Coronary artery (tissue), 2 donors: Measurements from ENCODE around the gene TMEM248.

Source experiments
- DNase-seq: peaks from one replicate; pipeline ENCODE4 v3.0.0-alpha.2; 2017; ENCODE audit warnings: low spot score
- H3K27ac ChIP-seq, 2 donors: fragments of 200-600 bp; sonication (generic); one replicate each; pipeline ENCODE4 v1.5.1; 2016 to 2019
- H3K4me3 ChIP-seq: fragments of 200-600 bp; sonication (generic); 2 replicates; pipeline ENCODE4 v1.5.1; 2016; ENCODE audit warnings: mild to moderate bottlenecking, moderate library complexity
- TF ChIP-seq, protein P1 (sequence below): fragments of 200-600 bp; sonication (generic); IDR thresholded peaks from one replicate; pipeline ENCODE4 v1.5.1; 2019; ENCODE audit warnings: antibody characterized with exemption

Gene TMEM248

DNA sequence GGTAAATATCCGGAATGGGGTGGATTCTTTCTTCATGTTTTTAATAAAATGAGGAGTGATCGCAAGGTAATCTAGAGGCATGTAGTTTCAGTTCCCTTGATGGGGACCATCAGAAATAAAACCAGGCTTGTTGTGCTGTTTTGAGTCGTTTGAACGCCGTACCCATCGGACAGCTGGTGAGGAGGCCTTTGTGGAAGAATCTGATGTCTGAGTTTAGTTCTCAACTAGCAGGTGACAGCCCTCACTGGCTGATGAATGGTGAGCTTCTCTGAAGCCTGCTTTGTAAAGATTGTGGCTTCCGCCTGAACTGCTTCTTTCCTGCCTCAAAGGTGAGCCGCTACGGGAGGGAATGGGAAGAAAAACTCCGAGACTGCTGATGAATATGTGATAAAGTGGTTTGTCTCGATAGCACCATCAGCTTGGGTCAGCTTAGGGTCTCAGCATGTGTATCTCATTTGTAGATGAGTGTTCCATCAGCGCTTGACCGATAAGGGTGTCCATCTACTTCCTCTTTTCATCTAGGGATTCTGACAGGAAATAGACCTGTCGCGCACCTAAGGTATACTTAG, 977 bp downstream of the TMEM248 start:
- H3K27ac ChIP-seq = peak overlapping the region; percentile 72 to 93
- H3K4me3 ChIP-seq = peak overlapping the region; percentile 100
- DNase-seq = no peak
- TF ChIP-seq, protein P1, sequence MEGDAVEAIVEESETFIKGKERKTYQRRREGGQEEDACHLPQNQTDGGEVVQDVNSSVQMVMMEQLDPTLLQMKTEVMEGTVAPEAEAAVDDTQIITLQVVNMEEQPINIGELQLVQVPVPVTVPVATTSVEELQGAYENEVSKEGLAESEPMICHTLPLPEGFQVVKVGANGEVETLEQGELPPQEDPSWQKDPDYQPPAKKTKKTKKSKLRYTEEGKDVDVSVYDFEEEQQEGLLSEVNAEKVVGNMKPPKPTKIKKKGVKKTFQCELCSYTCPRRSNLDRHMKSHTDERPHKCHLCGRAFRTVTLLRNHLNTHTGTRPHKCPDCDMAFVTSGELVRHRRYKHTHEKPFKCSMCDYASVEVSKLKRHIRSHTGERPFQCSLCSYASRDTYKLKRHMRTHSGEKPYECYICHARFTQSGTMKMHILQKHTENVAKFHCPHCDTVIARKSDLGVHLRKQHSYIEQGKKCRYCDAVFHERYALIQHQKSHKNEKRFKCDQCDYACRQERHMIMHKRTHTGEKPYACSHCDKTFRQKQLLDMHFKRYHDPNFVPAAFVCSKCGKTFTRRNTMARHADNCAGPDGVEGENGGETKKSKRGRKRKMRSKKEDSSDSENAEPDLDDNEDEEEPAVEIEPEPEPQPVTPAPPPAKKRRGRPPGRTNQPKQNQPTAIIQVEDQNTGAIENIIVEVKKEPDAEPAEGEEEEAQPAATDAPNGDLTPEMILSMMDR = no peak

DNA sequence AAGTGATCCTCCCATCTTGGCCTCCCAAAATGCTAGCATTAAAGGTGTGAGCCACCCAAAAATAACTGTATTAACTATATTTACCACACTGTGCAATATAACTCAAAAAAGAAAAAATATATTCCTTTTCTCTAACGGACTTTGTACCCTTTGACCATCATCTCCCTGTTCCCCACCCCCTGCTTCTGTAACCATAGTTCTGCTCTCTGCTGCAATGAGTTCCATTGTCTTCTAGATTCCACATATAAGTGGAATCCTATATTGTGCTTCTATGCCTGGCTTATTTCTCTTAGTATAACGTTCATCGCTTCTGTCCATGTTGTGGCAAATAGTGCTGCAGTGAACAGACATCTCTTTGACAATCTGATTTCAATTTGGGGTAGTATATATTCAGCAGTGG, 4.2 kb downstream of the TMEM248 start:
- DNase-seq = no peak
- H3K4me3 ChIP-seq = no peak overlapping the region
- TF ChIP-seq, protein P1 = no peak
- H3K27ac ChIP-seq = no peak overlapping the region

DNA sequence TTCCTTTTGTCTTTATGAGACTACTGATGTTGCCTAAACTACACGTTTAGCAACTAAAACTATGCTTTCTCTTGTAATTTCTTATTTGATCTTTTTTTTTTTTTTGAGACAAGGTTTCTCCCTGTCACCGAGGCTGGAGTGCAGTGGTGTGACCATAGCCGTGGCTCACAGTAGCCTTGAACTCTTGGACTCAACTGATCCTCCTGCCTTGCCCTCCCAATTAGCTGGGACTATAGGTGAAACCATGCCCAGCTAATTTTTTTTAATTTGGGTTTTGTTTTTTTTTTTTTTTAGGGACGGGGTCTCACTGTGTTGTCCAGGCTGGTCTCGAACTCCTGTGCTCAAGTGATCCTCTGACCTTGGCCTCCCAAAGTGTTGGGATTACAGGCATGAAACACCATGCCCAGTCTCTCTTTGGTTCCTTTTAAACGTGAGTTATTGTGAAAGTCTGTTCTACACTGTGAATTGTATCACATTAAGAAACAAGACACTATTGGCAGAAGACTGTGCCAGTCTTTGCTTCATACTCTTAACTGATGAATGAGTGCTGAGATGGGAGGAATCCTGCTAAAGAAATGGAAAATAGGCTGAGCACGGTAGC, 6.4 kb downstream of the TMEM248 start:
- TF ChIP-seq, protein P1 = no peak
- Histone ChIP-seq H3K4me3 (no peak overlapping the region), H3K27ac (no peak overlapping the region)
- DNase-seq = no peak

DNA sequence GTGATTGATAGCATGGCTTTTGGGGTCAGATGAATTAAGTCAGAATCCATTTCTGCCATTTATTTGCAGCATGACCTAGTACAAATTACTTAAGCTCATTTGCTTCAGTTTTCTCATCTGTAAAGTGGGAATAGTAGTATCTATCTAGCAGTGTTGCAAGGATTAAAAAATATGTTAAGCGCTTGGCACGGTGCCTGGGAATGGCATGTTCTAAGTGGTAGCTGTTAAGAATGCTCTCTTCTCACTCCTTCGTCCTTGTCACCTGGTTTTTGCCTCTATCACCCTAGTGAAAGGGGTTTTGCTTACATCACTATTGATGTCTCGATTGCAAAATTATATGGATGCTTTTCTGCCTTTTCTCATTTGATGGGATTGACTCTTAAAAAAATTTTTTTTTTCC, 7.4 kb downstream of the TMEM248 start:
- no peak for DNase-seq
- no peak overlapping the region for H3K4me3 ChIP-seq
- TF ChIP-seq, protein P1 = no peak
- H3K27ac ChIP-seq = no peak overlapping the region

DNA sequence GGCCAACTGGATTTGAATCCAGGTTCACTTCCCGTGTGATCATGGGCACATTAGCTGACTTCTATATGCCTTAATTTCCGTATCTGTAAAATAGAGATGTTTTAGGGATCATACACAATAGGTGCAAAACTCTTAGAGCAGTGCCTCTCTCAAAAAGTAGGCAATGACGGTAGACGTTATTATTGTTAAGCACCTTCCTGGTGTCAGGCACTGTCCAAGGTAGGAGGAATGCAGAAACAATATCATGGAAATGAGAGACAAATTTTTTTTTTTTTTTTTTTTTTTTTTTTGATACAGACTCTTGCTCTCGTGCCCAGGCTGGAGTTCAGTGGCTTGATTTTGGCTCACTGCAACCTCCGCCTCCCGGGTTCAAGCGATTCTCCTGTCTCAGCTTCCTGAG, 8.1 kb downstream of the TMEM248 start:
- no peak overlapping the region for H3K27ac ChIP-seq
- no peak for DNase-seq
- TF ChIP-seq, protein P1 = no peak
- no peak overlapping the region for H3K4me3 ChIP-seq

DNA sequence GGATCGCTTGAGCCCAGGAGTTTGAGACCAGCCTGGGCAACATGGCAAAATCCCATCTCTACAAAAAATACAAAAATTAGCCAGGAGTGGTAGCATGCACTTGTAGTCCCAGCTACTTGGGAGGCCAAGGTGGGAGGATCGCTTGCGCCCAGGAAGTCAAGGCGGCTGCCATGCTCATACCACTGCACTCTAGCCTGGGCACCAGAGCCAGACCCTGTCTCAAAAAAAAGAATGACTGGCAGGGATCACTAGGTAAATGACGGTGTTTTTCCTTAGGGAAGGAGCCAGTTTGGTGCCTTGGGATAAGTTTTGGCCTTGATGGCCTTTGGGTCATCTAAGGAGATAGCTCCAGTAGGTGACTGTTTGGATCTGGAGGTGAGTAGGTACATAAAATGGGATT, 8.9 kb downstream of the TMEM248 start:
- TF ChIP-seq, protein P1 = no peak
- no peak overlapping the region for H3K27ac ChIP-seq
- no peak for DNase-seq
- no peak overlapping the region for H3K4me3 ChIP-seq

DNA sequence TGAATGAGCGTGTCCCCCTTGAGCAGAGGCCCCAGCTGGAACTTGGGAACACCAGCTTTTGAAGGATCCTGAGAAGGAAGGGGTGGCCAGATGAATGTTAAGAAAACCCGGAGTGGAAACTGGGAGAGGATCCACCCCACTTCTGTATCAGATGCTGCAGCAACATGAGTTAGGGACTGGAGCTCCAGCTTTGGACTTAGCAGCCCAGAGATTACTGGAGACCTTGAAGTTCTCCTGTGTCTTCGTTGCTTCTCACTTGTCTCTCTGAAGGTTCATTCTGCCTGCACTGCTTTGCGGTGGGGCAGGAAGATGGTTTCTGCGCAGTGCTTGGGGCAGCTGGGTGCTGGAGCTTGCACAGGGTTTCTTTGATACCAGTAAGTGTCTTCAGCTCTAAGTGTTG, 9.3 kb downstream of the TMEM248 start:
- no peak for DNase-seq
- TF ChIP-seq, protein P1 = no peak
- H3K4me3 ChIP-seq = no peak overlapping the region

More for the DNA sequence above, 9.3 kb downstream of the TMEM248 start:
- H3K27ac ChIP-seq = no peak overlapping the region
